GM19467 (cell line): ENCODE data around the gene PCBP1.
"Not testable (repeated sequence)": the region's sequence is repeated elsewhere in the genome, so short reads cannot be mapped to it uniquely, and the experiment has no call there.

Experiments
- ATAC-seq: cut with Tn5 transposase; IDR thresholded peaks from one replicate; pipeline ENCODE4 v1.9.1; 2021; ENCODE audit warnings: mild to moderate bottlenecking, moderate library complexity; ENCODE audit not compliant: unreplicated experiment

Gene PCBP1

DNA sequence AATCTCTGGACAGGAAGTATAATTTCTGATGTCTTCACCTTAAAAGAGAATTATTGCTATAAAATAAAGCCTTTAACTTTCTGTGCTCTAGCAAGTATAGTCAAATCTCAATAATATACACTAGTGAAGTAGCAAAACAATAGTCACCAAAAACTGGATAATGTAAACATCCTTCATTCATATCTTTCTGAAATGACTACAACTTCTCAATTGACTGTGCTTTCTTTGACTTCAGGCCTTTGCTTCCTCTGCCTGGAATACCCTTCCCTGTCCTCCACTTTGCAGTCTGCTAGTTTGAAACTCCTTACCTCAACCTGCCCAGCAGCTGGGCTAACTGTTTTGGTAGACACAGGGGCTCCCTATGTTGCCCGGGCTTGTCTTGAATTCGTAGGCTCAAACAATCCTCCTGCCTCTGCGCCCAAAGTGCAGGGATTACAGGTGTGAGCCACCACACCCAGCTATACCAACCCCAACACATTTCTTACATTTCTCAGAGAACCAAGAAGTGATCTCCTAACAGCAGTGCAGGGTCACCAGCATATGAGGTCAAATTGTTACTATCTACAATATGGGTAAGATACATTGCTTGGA is 6.6 kb upstream of the PCBP1 start:
- ATAC-seq, result no peak

DNA sequence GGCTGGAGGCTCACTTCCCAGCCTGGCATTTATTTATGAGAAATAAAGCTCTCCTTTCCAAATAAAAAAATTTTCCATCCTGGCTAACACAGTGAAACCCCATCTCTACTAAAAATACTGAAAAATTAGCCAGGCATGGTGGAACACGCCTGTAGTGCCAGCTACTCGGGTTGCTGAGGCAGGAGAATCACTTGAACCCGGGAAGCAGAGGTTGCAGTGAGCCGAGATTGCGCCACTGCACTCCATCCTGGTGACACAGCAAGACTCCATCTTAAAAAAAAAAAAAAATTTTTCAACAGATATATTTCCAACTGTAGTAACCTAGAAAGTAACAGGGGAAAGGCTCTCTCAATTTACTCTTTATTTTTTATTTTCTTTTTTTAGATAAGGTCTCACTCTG is 6.1 kb upstream of the PCBP1 start:
- ATAC-seq, result no peak

DNA sequence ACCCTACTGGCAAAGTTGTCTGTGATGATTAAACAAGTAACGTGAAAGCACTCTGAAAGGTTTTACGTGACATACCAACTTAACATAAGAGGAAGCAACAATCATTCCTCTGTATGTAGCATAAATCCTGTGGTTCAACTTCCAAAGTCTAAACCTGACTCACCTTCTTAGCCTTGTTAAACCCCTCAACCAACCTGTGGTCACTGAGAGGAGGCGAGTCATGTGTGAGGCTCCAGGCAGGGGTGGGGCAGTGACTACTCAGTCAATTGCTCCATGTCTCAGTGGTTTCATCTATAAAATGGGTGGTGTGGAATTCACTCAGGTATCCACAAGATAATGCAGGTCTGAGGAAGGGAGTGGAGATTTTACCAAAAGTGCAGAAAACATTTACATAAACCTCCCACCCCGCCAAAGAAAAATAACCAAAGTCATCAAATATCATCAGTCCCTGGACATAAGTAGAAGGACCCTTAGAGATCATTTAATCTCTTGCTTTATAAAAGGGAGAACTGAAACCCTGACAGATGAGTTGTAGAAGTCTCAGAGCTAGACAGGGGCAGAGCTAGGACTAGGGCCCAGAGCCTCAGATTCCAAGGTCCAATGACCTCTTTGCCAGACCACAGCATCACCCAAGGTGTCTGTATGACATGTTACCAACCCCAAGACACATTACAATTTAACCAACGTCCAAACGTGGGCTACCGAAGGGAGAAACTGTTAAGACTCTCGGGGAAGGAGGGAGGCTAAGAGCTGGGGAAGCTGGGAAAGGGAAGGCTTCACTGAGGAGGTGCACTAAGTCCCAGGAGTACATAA is 3.7 kb upstream of the PCBP1 start:
- ATAC-seq, result peak; percentile 38

DNA sequence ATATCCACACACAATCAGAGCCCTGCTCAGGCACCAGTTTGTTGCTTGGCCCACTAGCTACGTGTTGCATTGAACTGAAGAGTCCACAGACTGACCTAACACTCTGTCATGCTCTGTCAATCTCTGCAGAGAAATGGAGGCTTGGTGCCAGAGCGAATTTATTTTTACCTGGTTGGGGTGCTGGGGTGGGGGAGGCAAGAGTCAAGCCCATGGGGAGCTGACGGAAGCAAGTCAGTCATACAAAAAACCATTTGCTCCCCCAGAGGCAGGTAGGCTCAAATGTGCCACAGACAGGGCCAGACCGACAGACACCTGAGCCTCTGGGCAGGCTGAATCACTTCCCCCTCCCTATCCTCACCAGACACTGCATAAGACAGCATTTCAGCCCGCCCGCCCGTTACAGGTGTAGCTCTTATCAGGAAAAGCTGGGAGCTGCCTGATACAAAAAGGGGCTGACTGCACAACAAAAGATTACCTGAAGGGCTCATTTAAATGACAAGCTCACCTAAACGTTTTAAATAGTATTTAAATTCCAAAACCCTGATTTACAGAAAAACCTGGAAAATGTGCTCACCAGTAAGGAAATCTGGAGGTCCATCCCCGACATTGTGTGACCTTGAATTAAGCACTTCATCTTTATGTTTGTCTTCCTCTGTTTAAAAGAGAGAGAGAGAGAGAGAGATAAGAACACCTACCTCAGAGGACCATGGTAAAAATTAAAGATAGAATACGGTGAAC is 2.1 kb upstream of the PCBP1 start:
- ATAC-seq, result no peak

DNA sequence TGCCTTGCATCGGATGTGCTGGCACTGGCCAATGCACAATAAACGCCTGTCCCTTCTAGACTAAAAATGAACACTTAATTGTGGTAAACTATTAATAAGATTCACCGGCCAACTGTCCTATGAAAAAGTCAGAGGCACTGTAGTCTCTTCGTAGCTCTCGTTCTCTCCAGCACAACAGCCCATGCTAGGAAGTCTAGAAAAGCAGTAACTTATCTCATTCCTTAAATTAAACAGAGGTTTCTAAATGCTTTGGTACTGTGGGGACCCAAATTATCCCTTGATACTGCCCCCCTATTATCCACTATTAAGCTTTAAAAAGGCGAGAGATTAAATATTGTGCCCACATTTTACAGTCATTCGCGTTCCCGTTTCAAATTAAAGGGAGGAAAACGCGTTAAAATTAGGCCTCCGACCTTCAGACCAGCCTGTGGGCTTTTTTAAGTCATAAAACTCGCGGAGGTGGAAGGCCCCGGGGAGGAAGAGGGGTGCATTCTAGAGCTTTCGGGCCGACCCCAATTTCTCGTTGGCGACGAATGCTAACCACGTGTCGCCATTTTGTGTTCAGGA is 1.5 kb upstream of the PCBP1 start:
- no peak for ATAC-seq

DNA sequence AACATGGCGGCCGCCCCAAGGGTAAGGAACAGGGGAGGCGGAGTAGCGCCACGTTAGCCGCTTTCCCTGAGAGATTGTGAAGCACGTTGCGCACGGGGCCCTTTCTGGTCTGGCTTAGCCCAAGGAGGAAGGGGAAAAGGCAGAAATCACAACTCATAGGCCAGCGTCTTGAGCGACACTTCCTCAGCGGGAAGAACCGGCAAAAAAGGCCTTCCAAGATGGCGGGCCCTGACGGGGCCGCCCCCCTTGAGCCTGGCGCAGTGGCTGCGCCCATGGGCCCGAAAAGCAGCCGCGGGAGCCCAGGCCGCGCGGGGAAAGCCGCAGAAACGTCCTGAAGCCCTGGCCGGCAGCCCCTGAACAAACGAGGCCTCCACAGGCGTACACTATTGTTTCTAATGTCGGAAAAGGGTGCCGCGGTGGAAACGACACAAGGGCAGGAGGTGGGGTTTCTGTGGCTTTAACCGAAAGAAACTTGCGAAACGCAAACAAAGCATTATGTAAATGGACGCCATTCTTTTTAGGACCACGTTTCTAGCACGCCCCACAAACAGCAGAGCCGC is 919 bp upstream of the PCBP1 start:
- peak; percentile 29 for ATAC-seq

DNA sequence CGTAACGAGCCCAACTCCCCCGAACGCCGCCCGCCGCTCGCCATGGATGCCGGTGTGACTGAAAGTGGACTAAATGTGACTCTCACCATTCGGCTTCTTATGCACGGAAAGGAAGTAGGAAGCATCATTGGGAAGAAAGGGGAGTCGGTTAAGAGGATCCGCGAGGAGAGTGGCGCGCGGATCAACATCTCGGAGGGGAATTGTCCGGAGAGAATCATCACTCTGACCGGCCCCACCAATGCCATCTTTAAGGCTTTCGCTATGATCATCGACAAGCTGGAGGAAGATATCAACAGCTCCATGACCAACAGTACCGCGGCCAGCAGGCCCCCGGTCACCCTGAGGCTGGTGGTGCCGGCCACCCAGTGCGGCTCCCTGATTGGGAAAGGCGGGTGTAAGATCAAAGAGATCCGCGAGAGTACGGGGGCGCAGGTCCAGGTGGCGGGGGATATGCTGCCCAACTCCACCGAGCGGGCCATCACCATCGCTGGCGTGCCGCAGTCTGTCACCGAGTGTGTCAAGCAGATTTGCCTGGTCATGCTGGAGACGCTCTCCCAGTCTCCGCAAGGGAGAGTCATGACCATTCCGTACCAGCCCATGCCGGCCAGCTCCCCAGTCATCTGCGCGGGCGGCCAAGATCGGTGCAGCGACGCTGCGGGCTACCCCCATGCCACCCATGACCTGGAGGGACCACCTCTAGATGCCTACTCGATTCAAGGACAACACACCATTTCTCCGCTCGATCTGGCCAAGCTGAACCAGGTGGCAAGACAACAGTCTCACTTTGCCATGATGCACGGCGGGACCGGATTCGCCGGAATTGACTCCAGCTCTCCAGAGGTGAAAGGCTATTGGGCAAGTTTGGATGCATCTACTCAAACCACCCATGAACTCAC is 673 bp downstream of the PCBP1 start:
- ATAC-seq, result no peak

DNA sequence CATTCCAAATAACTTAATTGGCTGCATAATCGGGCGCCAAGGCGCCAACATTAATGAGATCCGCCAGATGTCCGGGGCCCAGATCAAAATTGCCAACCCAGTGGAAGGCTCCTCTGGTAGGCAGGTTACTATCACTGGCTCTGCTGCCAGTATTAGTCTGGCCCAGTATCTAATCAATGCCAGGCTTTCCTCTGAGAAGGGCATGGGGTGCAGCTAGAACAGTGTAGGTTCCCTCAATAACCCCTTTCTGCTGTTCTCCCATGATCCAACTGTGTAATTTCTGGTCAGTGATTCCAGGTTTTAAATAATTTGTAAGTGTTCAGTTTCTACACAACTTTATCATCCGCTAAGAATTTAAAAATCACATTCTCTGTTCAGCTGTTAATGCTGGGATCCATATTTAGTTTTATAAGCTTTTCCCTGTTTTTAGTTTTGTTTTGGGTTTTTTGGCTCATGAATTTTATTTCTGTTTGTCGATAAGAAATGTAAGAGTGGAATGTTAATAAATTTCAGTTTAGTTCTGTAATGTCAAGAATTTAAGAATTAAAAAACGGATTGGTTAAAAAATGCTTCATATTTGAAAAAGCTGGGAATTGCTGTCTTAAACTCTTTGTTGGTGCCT is 1.4 kb downstream of the PCBP1 start:
- no peak for ATAC-seq

DNA sequence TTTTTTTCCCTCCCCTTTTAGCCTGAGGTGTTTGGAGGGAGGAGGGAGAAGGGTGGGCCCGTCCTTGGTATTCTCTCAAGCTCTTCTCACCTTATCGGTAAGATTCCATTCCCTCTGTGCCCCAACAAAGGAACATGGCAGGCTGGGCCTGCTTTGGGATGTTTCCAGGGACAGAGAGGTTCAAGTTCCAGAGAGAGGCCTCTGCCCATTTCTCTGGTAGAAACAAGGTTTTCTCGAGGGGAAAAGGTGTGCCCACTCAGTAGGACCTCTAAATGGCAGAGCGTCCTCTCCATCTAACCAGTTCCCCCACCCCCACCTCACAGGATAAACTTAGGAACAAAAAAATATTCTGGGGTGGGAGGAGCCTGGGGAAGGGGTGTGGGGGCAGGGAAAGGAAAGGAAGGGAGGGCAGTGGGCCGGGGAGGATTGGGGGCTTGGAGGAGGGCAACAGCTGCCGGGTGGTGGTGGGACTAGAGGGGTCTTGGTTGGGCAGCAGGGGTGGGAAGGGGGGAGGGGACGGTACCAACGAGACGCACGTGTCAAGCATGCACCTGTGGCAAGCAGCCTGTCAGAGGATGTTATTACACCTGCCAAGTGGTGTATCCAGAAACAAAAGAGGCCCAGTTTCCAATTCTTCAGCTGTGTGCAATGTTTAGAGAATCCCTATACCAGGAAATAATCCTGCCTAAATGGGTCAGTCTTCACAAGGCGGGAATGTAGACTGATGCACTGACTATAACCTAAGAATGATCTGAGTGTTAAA is 2.1 kb downstream of the PCBP1 start:
- ATAC-seq, result no peak

DNA sequence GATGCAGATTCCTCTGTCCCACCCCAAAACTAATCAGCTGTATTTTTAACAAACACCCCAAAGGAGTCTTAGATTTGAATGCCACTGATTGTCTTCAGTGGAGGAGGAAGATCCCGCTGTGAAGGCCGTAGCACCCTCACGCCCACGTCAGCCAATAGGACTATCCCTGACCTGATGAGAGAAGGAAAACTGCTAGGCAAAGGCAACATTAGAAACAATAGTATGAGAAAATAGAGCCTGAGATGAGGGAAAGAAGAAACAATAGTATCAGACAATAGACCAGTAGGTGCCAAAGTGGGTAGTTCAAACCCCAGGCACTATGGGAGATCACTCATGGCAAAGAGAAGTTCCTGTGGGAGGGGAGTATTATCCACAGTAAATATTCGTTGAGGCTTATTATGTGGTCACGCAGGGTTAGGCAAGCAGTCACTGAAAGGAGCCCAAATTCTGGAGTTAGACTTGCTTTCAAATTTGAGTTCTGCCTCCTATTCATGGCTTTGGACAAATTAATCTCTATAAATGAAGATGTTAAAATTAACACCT is 2.8 kb downstream of the PCBP1 start:
- no peak for ATAC-seq

DNA sequence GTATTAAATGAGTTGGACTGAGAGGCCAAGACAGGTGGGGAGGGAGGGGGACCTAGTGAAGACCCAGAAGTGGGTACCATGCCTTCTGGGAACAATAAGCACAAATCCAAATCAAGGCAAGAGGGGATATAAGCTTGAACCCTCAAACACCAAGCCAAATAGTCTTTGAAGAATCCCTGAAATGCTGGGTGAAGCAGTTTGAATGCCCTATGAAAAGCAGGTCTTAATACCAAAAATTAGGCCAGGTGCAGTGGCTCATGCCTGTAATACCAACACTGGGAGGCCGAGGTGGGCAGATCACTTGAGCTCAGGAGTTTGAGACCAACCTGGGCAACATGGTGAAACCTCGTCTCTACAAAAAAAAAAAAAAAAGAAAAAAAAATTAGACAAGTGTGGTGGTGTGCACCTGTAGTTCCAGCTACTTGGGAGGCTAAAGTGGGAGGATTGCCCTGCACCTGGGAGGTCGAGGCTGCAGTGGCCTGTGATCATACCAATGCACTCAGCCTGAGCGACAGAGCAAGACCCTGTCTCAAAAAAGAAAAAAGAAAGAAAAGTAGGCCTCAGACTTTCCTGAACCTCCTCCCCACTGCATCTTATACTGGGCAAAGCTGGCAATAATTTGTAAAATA is 3.5 kb downstream of the PCBP1 start:
- ATAC-seq, result no peak

DNA sequence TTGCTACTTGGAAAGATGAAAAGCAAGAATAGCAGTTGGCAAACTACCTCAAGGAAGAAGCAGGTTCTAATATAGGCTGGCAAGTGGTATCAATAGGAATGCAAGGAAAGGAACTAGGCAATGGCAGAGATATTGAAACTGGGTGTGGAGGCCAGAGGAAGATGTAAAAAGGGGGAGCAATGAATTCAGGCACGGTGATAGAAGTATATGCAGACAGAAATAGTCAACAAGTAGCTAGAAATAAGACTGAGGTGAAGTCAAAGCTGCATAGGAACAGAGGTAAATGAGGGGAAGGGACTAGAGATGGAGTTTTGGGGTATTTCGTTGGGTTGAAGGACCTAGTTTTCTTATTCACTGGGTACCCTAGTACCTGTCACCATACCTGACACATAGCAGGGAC is 4.1 kb downstream of the PCBP1 start:
- no peak for ATAC-seq

DNA sequence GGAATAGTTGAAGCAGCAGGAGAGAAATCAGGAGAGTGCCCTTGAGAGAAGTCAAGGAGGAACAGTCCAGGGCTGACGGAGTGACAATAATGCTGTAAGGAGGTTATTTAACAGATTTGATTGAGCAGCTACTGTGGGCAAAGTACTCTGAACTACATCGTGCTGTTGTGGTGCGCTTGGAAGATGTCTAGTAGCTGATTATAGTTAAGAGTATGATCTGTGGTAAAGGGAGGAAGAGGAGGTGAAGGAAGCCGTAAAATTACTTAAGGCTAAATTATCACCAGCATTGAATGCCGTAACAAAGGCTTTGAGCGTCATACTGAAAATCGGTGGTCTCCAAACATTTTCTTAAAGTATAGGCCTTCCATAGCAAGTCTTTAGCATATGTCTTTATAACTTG is 4.5 kb downstream of the PCBP1 start:
- ATAC-seq, result no peak

DNA sequence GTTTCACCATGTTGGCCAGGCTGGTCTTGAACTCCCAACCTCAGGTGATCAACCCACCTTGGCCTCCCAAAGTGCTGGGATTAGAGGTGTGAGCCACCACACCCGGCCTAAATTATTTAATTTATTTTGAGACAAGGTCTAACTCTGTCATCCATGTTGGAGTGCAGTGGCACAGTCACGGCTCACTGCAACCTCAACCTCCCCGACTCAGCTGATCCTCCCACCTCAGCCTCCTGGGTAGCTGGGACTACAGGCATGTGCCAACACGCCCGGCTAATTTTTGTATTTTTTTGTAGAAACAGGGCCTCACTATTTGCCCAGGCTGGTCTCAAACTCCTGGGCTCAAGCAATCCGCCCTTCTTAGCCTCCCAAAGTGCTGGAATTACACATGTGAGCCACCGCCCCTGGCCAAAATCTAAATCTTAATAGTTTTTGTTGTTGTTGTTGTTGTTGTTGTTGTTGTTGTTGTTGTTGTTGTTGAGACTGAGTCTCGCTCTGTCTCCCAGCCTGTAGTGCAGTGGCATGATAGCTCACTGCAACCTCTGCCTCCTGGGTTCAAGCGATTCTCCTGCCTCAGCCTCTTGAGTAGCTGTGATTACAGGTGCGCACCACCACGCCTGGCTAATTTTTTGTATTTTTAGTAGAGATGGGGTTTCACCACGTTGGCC is 5.4 kb downstream of the PCBP1 start:
- not testable (repeated sequence) for ATAC-seq

DNA sequence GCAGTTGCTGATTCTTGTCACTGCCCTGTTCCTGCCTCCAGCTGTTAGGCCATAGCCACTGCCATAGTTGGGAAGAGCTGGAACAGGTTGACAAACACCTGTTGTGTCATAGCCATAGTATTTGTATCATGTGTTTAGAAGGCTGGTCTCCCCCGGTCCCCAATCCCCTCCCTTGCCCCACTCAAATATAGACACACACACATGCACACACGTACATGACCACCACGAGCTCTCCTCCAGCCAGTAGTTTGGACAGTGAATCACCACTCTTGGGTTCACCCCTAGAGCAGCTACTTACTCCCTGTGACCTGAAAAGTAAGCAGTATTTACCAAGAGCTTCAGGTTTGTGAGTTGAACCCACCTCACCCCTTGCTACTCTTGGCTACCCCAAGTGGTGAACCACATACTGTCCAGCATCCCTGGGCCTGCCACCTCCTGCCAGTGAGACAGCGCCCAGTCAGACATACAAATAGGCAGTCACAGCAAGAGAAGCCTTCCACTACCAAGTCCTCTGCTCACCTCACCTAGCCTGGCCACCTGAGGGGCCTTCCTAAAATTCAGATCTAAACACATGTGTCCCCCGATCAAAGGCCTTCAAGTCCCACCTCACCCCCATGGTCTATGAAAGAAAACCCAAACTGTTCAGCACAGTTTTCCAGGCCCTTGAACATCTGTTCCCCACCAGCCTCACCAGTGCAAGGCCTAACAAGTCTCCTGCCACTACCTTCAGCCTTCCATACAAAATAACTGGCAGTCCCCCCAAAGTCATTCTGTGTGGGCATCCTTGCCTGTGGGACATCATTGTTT is 7.1 kb downstream of the PCBP1 start:
- ATAC-seq, result no peak

DNA sequence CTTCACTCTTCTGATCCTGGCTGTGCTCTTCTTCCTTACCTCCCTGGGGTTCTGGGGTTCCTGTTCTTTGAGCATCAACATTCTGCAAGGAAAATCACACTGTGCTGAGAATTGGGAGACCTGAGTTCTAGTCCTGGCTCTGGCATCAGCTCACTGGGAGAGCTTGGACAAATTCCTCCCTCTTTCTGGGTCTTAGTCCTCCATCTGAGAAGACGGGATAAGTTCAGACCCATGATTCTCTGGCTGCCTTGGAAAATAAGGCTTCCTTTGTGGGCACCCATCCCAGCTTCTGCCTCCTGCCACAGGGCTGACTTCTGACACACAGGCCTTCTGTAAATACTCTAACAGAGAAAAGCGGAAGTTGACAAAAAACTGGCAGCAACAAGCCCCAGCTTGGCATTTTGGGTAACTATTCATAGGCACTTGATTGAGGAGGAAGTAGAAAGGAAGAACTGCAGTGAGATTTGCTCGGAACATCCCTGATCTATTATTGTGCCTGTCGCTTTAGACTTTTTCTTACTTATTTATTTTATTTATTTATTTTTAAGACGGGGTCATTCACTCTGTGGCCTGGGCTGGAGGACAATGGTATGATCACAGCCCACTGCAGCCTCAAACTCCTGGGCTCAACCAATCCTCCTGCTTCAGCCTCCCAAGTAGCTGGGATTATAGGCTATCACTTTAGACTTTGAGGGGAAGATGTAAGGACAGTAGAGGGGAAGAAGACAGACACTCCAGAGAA is 7.9 kb downstream of the PCBP1 start:
- peak; percentile 53 for ATAC-seq
